K562 (cell line): ENCODE data around the gene TBXAS1. TPM values are rescaled to one million over a fixed set of nuclear protein-coding genes. Genes with fewer than 3 reads are reported as not detected.

Source experiments
- ATAC-seq: fragments of 200-7000 bp; cut with Tn5 transposase; 3 replicates; pipeline ENCODE4 v1.9.1; 2020; ENCODE audit warnings: moderate library complexity
- BruUV-seq: library from RNA; stranded (reverse); fragments of 400-500 nt; replicated peaks from 2 replicates; lab custom pipeline; 2021; lab: Mats Ljungman, UMichigan
- CTCF ChIA-PET: fragments of 300-600 bp; formaldehyde crosslinking; extraction: SDS; loops from one replicate; lab custom pipeline; 2021; ENCODE audit warnings: low intra/inter-chr PET ratio; lab: Yijun Ruan, JAX
- POLR2A ChIA-PET: fragments of 300-600, 350-650 bp; sonication (Branson Sonifier 250); formaldehyde crosslinking; extraction: SDS; loops from one replicate; lab custom pipeline; 2021; ENCODE audit warnings: antibody characterized with exemption, inconsistent platforms; lab: Yijun Ruan, JAX
- DNase-seq, 4 experiments: peaks; one replicate each; pipeline versions ENCODE4 v3.0.0 to v3.0.0-alpha.2; 2011 to 2018; ENCODE audit warnings: low spot score in 3 of 4, mixed read lengths in 3 of 4; ENCODE audit errors: extremely low read depth in 1 of 4
- FAIRE-seq: peaks from 2 replicates; lab custom pipeline; 2011; peaks lifted over from hg19 to GRCh38; lab: Jason Lieb, UNC
- H2AFZ ChIP-seq: 2 replicates; pipeline ENCODE4 v1.6.0; 2011; ENCODE audit warnings: low read depth, low read length, control low read depth, inconsistent platforms
- H3K27ac ChIP-seq: fragments of 200-600 bp; 3 replicates; pipeline ENCODE4 v1.8.0; 2011; ENCODE audit warnings: low read depth, mild to moderate bottlenecking, control low read depth, inconsistent platforms, low read length, moderate library complexity, mixed read lengths; ENCODE audit errors: extremely low read depth
- H3K27me3 ChIP-seq, 2 experiments: fragments of 300-600 bp in 1 of 2; 2 replicates in 1 of 2; 3 replicates in 1 of 2; pipeline versions ENCODE4 v1.6.0 to v1.8.0; 2011; ENCODE audit warnings: inconsistent platforms in 2 of 2, low read length in 2 of 2, mild to moderate bottlenecking in 1 of 2, mixed read lengths in 1 of 2, moderate library complexity in 1 of 2; ENCODE audit not compliant: control insufficient read depth in 2 of 2, insufficient read depth in 2 of 2
- H3K36me3 ChIP-seq: fragments of 300-600 bp; 3 replicates; pipeline ENCODE4 v1.8.0; 2011; ENCODE audit warnings: mild to moderate bottlenecking, low read length, inconsistent platforms; ENCODE audit not compliant: control insufficient read depth, insufficient read depth
- H3K4me1 ChIP-seq, 2 experiments: fragments of 200-600 bp in 1 of 2; replicated peaks in 1 of 2; 2 replicates in 1 of 2; 3 replicates in 1 of 2; pipeline versions ENCODE4 v1.5.1 to v1.8.0; 2011; ENCODE audit warnings: inconsistent platforms in 2 of 2, low read length in 2 of 2, mild to moderate bottlenecking in 1 of 2, mixed read lengths in 1 of 2, moderate library complexity in 1 of 2; ENCODE audit not compliant: control insufficient read depth in 2 of 2, insufficient read depth in 2 of 2
- H3K4me2 ChIP-seq: 2 replicates; pipeline ENCODE4 v1.6.1; 2011; ENCODE audit warnings: low read length, control low read depth, inconsistent platforms, mixed read lengths; ENCODE audit not compliant: insufficient read depth
- H3K4me3 ChIP-seq: fragments of 200-600 bp; sonication (generic), shearing (Covaris generic); 2 replicates; pipeline ENCODE4 v1.5.1; 2016; ENCODE audit warnings: control low read depth, inconsistent platforms
- H3K79me2 ChIP-seq: fragments of 200-600 bp; 3 replicates; pipeline ENCODE4 v1.8.0; 2011; ENCODE audit warnings: low read length, inconsistent platforms; ENCODE audit not compliant: control insufficient read depth, insufficient read depth
- H3K9ac ChIP-seq, 2 experiments: 2 replicates each; pipeline versions ENCODE4 v1.6.0 to v1.6.1; 2011; ENCODE audit warnings: low read depth in 2 of 2, low read length in 2 of 2, control low read depth in 1 of 2, inconsistent platforms in 1 of 2, mild to moderate bottlenecking in 1 of 2, mixed read lengths in 1 of 2; ENCODE audit not compliant: insufficient read depth in 1 of 2
- H3K9me1 ChIP-seq: one replicate; pipeline ENCODE4 v1.6.0; 2011; ENCODE audit warnings: inconsistent platforms, mild to moderate bottlenecking, low read length, moderate library complexity; ENCODE audit not compliant: control insufficient read depth, insufficient read depth
- H3K9me3 ChIP-seq: replicated peaks from 2 replicates; pipeline ENCODE4 v1.5.1; 2011; ENCODE audit warnings: low read depth, low read length, inconsistent platforms; ENCODE audit not compliant: control insufficient read depth, insufficient read depth
- H4K20me1 ChIP-seq: replicated peaks from 2 replicates; pipeline ENCODE4 v1.6.1; 2011; ENCODE audit warnings: low read length, inconsistent platforms, mixed read lengths; ENCODE audit not compliant: control insufficient read depth, insufficient read depth
- CBFA2T2 ChIP-seq: fragments of 450-650 bp; conservative IDR thresholded peaks from 2 replicates; pipeline ENCODE4 v1.6.1; 2017; ENCODE audit warnings: mild to moderate bottlenecking
- CTCFL ChIP-seq: IDR thresholded peaks from 2 replicates; pipeline ENCODE4 v1.6.1; 2011; ENCODE audit warnings: borderline replicate concordance, low read depth, mild to moderate bottlenecking, moderate library complexity, low read length; ENCODE audit not compliant: insufficient read depth, poor library complexity, severe bottlenecking
- HIVEP1 ChIP-seq: fragments of 250-450 bp; sonication (Bioruptor Pico); IDR thresholded peaks from 2 replicates; pipeline ENCODE4 v1.4.0; 2020; ENCODE audit warnings: mild to moderate bottlenecking
- MGA ChIP-seq: fragments of 450-650 bp; IDR thresholded peaks from 2 replicates; pipeline ENCODE4 v1.6.1; 2016; ENCODE audit warnings: mild to moderate bottlenecking, moderate library complexity
- RB1 ChIP-seq: fragments of 450-650 bp; IDR thresholded peaks from 2 replicates; pipeline ENCODE4 v1.6.1; 2017; ENCODE audit warnings: low read depth, mild to moderate bottlenecking
- TEAD1 ChIP-seq, 2 experiments: fragments of 450-650 bp in 1 of 2; sonication (generic) in 1 of 2; formaldehyde crosslinking; IDR thresholded peaks; 2 replicates each; pipeline versions ENCODE4 v1.4.0 to v1.8.0; 2020 to 2022; ENCODE audit warnings: mild to moderate bottlenecking in 2 of 2, missing genetic modification reagents in 1 of 2
- WGBS: fragments of 100-300 bp; shearing (Covaris generic); methylation state at CpG from one replicate; pipeline ENCODE4 v1.1.6; 2016; ENCODE audit warnings: low coverage, mixed read lengths; ENCODE audit not compliant: insufficient coverage; ENCODE audit errors: missing lambda C conversion rate; 5-methylcytosine and 5-hydroxymethylcytosine counted together
- in situ Hi-C: fragments of 300-500 bp; cut with MboI; formaldehyde crosslinking; loops from 4 replicates; pipeline ENCODE4 v1.15.0; 2018; ENCODE audit warnings: inconsistent platforms, mixed read lengths
- intact Hi-C: fragments of 100-400 bp; cut with micrococcal nuclease; formaldehyde crosslinking; loops from 2 replicates; pipeline ENCODE4 v1.14.2; 2022
- polyA plus RNA-seq, 8 experiments: library from polyadenylated mRNA; depleted of rRNA in 4 of 8; stranded (reverse) in 5 of 8; unstranded in 3 of 8; fragments of >200 nt; fragmentation: Nextera tagmentation in 2 of 8; fragmentation: Illumina TruSeq in 1 of 8; extraction: Ambion mirVana in 2 of 8; extraction: Trizol in 1 of 8; gene quantifications; 2 replicates each; pipeline versions ENCODE4 v1.2.1 to v1.2.3, GENCODE V29; 2011 to 2014; ENCODE audit warnings: inconsistent platforms in 1 of 8, missing spikeins in 1 of 8
- total RNA-seq, 7 experiments: library from RNA; depleted of rRNA in 6 of 7; stranded (reverse); fragments of >200 nt in 6 of 7; fragmentation: Illumina TruSeq in 2 of 7; extraction: Trizol in 2 of 7; gene quantifications; 2 replicates each; pipeline versions ENCODE4 v1.2.1 to v1.2.3, GENCODE V29; 2011 to 2021; ENCODE audit warnings: low replicate concordance in 1 of 7

Gene TBXAS1
- total and polyA plus RNA-seq, 9 of the 15 experiments (the other 6 are each of a cell fraction or from before 2014, with no cell fraction given) = 1.1 to 8.3 (median 1.9) TPM

GRCh38 chr7:139913021-139913844 is 84.2 kb downstream of the TBXAS1 start:
- Histone ChIP-seq H3K9me3 (peaks cover 23% of the 10 kb centered on the region), H3K4me3 (no peak overlapping the region), H3K27me3 (no peaks in the 10 kb centered on the region), H3K36me3 (peaks cover 12% of the 10 kb centered on the region; the same call in 1 of the 3 replicates), H3K27ac (peak overlapping the region; percentile 85; the same call in 2 of the 3 replicates), H3K9me1 (peaks cover 5% of the 10 kb centered on the region), H3K9ac (peak overlapping the region; percentile 18 to 42; a peak in 2 of 4 replicates), H3K79me2 (no peaks in the 10 kb centered on the region; the same call in 2 of the 3 replicates), H3K4me2 (no peak overlapping the region), H2AFZ (peak overlapping the region; percentile 71), H4K20me1 (no peaks in the 10 kb centered on the region), H3K4me1 (peaks cover 23 to 63% of the 10 kb centered on the region in 2 experiments)
- BruUV-seq = no TSS peak
- ChIA-PET CTCF (no interaction called here), POLR2A (interaction anchor here (0.6 to 1.6 kb wide), 5 partner anchors 30 to 434 kb away, joined by 3 to 4 read pairs (median 3); no protein-coding TSS in a partner anchor)
- WGBS = 79% methylated on average over 11 of the region's 11 CpGs
- intact Hi-C loops (no loop called here), in situ Hi-C loops (no loop called here)
- DNase-seq (peak in 1 of 4 experiments; percentile 12), FAIRE-seq (no peak), ATAC-seq (no peak)
- peak in 1 of 2 experiments; percentile 53; a peak in 1 of 4 replicates for TF ChIP-seq TEAD1 (CRISPR knock-in tag; IDR thresholded peaks at IDR 0.05)
- TF ChIP-seq CBFA2T2 = 0 out of 2 replicates have a peak, but pooled peaks have one; percentile 22
- TF ChIP-seq RB1 = no peak
- TF ChIP-seq HIVEP1 (CRISPR knock-in tag) = no peak
- TF ChIP-seq CTCFL = no peak
- TF ChIP-seq MGA = 0 out of 2 replicates have a peak, but pooled peaks have one; percentile 28
